HEK293 (cell line): ENCODE measurements around the gene TBX3.

Source experiments
- ZNF416 ChIP-seq: fragments of 450-650 bp; formaldehyde crosslinking; IDR thresholded peaks from 2 replicates; pipeline ENCODE4 v1.5.1; 2016; ENCODE audit warnings: missing biosample characterization, missing genetic modification characterization
- TF ChIP-seq, protein P1 (sequence below): fragments of 450-650 bp; formaldehyde crosslinking; IDR thresholded peaks from 2 replicates; pipeline ENCODE4 v1.5.1; 2016; ENCODE audit warnings: missing biosample characterization, missing genetic modification characterization

DNA sequence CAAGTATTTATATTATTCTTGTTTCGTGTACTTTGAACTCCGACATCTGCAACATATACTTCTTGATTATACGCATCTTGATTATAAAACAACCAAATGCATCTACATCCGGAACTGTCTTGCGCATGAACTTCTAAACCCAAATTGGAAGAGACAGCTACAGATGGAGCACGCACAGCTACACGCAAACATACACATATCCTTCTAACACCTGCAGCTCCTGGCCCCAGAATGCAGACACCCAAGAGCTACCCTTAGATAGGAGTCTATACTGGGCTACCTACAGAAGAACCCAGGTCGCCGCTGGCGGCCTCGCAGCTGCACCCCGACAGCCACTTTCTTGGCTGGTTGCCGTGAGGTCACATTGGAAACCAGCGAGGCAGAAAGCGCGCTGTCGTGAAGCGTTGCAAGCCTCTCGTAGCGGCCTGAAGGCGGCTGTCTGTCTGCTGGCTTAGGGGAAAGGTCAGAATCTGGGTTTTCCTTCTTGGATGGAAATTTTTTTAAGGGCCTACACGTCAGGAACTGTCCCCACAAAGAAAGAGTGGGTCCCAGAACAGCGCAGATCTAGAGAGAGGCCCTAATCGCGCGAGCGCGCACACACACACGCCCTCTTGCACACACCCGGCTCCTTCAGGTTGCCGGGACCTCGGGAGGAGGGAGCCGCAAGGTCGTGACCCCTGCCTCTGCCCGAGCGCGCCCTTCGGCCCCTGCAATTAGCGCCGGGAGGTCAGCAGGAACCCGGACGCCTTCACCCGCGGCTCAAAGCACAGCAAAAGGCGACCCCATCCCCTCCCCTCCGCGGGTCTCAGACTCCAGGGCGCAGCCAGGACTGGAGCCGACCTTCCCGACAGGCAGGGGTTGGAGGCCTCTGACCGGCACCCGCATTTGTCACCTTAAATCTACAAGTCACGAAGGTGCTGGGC is 17.0 kb downstream of the TBX3 start:
- TF ChIP-seq, protein P1, sequence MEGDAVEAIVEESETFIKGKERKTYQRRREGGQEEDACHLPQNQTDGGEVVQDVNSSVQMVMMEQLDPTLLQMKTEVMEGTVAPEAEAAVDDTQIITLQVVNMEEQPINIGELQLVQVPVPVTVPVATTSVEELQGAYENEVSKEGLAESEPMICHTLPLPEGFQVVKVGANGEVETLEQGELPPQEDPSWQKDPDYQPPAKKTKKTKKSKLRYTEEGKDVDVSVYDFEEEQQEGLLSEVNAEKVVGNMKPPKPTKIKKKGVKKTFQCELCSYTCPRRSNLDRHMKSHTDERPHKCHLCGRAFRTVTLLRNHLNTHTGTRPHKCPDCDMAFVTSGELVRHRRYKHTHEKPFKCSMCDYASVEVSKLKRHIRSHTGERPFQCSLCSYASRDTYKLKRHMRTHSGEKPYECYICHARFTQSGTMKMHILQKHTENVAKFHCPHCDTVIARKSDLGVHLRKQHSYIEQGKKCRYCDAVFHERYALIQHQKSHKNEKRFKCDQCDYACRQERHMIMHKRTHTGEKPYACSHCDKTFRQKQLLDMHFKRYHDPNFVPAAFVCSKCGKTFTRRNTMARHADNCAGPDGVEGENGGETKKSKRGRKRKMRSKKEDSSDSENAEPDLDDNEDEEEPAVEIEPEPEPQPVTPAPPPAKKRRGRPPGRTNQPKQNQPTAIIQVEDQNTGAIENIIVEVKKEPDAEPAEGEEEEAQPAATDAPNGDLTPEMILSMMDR (tag by site-specific recombination), result no peak
- TF ChIP-seq ZNF416 (tag by site-specific recombination), result no peak
